Stomach (tissue), 9 donors: Measurements from ENCODE around the gene WFDC1. TPM values are rescaled to one million over a fixed set of nuclear protein-coding genes. Genes with fewer than 3 reads are reported as not detected.

ENCODE experiments used
- DNase-seq, 2 donors: peaks; one replicate each; pipeline versions ENCODE4 v3.0.0 to v3.0.0-alpha.2; 2013 to 2019
- H3K27ac ChIP-seq, 5 donors: fragments of 200-600 bp in 4 of 5; sonication (generic) in 4 of 5; one replicate each; pipeline ENCODE4 v1.5.1; 2013 to 2019; ENCODE audit warnings: mild to moderate bottlenecking in 1 of 5, moderate library complexity in 1 of 5
- H3K27me3 ChIP-seq, 3 donors: fragments of 200-600 bp; sonication (generic); one replicate each; pipeline ENCODE4 v1.5.1; 2017 to 2019; ENCODE audit warnings: mixed run types in 1 of 3
- H3K36me3 ChIP-seq, 4 donors: fragments of 200-600 bp; sonication (generic); 1 replicate in 3 of 4; 2 replicates in 1 of 4; pipeline ENCODE4 v1.5.1; 2016 to 2019
- H3K4me1 ChIP-seq, 4 donors: fragments of 200-600 bp; sonication (generic); one replicate each; pipeline ENCODE4 v1.5.1; 2016 to 2019
- H3K4me3 ChIP-seq, 4 donors: fragments of 200-600 bp; sonication (generic) in 3 of 4; one replicate each; pipeline ENCODE4 v1.5.1; 2016 to 2019; ENCODE audit warnings: mild to moderate bottlenecking in 1 of 4
- H3K9me3 ChIP-seq, 4 donors: fragments of 200-600 bp; sonication (generic); one replicate each; pipeline ENCODE4 v1.5.1; 2016 to 2019
- CTCF ChIP-seq, 7 experiments: fragments of 450-650 bp in 4 of 7; fragments of 200-600 bp in 3 of 7; sonication (generic) in 3 of 7; IDR thresholded peaks; one replicate each; pipeline ENCODE4 v1.5.1; 2016 to 2019; ENCODE audit warnings: antibody characterized with exemption in 7 of 7, control low read depth in 2 of 7, mild to moderate bottlenecking in 1 of 7
- EP300 ChIP-seq: sonication (generic); formaldehyde crosslinking; IDR thresholded peaks from one replicate; pipeline ENCODE4 v1.6.1; 2017; ENCODE audit warnings: antibody characterized with exemption
- POLR2A ChIP-seq, 4 donors: fragments of 450-650 bp; IDR thresholded peaks; one replicate each; pipeline ENCODE4 v1.6.1; 2016; ENCODE audit warnings: antibody characterized with exemption in 4 of 4, control low read depth in 2 of 4, mild to moderate bottlenecking in 1 of 4, moderate library complexity in 1 of 4
- POLR2AphosphoS5 ChIP-seq, 3 donors: sonication (generic); formaldehyde crosslinking; IDR thresholded peaks; one replicate each; pipeline ENCODE4 v1.6.1; 2016; ENCODE audit warnings: antibody characterized with exemption in 3 of 3
- WGBS, 5 donors: extraction: QIAGEN DNeasy Blood & Tissue Kit in 3 of 5; methylation state at CpG; one replicate each; pipeline versions ENCODE4 v1.1.5 to v1.1.7; 2013 to 2018; 5-methylcytosine and 5-hydroxymethylcytosine counted together
- intact Hi-C: fragments of 100-400 bp; cut with DNase I; formaldehyde crosslinking; loops from one replicate; pipeline ENCODE4 v1.15.1; 2023; ENCODE audit warnings: low total_unique reads
- polyA plus RNA-seq, 3 donors: library from polyadenylated mRNA; stranded (reverse); fragments of 200-250 nt; gene quantifications; one replicate each; pipeline ENCODE4 v1.2.3, GENCODE V29; 2013
- total RNA-seq, 5 donors: library from RNA; depleted of rRNA; stranded (reverse); fragments of >200 nt; gene quantifications; one replicate each; pipeline versions ENCODE4 v1.1.0 to v1.2.3, GENCODE V29; 2014 to 2016
- donor health status: healthy with polysubstance abuse.
- donor health status: Bipolar disorder and iron deficiency.
- donor health status: healthy.

The WFDC1 gene
- total and polyA plus RNA-seq, 8 donors, result 10.7 to 64.3 (median 14.2) TPM; not detected in 1

- WGBS, 5 donors, result 52 to 68% (median 68%) methylated on average over 6 of the region's 6 CpGs
- intact Hi-C loops, result no loop called here
- TF ChIP-seq POLR2A (IDR thresholded peaks at IDR 0.05), result no peak
- Histone ChIP-seq H3K36me3 (peaks cover 0 to 12% (median 0%) of the 10 kb centered on the region in 4 donors), H3K27me3 (peaks cover 0 to 33% (median 0%) of the 10 kb centered on the region in 3 donors), H3K9me3 (peaks cover 0 to 12% (median 8%) of the 10 kb centered on the region in 4 donors), H3K4me3 (no peak overlapping the region), H3K27ac (peak overlapping the region in 2 of 5 donors; percentile 21 to 29), H3K4me1 (peaks cover 0 to 12% (median 7%) of the 10 kb centered on the region in 4 donors)
- no peak for DNase-seq
Measured at GRCh38 chr16:84314373-84314772, 19.7 kb downstream of the WFDC1 start.

- 72 to 81% (median 76%) methylated on average over 4 of the region's 4 CpGs for WGBS, 5 donors
- DNase-seq, result no peak
- TF ChIP-seq CTCF (IDR thresholded peaks at IDR 0.05) (no peak), EP300 (no peak), POLR2A (IDR thresholded peaks at IDR 0.05) (no peak), POLR2AphosphoS5 (IDR thresholded peaks at IDR 0.05) (no peak)
- Histone ChIP-seq H3K36me3 (peaks cover 0 to 15% (median 0%) of the 10 kb centered on the region in 4 donors), H3K4me3 (no peak overlapping the region), H3K4me1 (peaks cover 0 to 12% (median 7%) of the 10 kb centered on the region in 4 donors), H3K9me3 (peaks cover 0 to 12% (median 8%) of the 10 kb centered on the region in 4 donors), H3K27me3 (peaks cover 0 to 36% (median 0%) of the 10 kb centered on the region in 3 donors), H3K27ac (peak overlapping the region in 2 of 5 donors; percentile 21 to 29)
- intact Hi-C loops, result no loop called here
Measured at GRCh38 chr16:84314814-84315213, 20.1 kb downstream of the WFDC1 start.

- Histone ChIP-seq H3K27me3 (peaks cover 0 to 36% (median 0%) of the 10 kb centered on the region in 3 donors), H3K9me3 (peaks cover 0 to 12% (median 8%) of the 10 kb centered on the region in 4 donors), H3K27ac (peak overlapping the region in 1 of 5 donors; percentile 29), H3K4me3 (no peak overlapping the region), H3K36me3 (peaks cover 0 to 15% (median 0%) of the 10 kb centered on the region in 4 donors), H3K4me1 (peaks cover 0 to 12% (median 7%) of the 10 kb centered on the region in 4 donors)
- 56 to 76% (median 59%) methylated on average over 5 of the region's 5 CpGs for WGBS, 5 donors
- no peak for TF ChIP-seq POLR2A (IDR thresholded peaks at IDR 0.05)
- TF ChIP-seq POLR2AphosphoS5 (IDR thresholded peaks at IDR 0.05), result no peak
- no peak for TF ChIP-seq EP300
- TF ChIP-seq CTCF (IDR thresholded peaks at IDR 0.05), result no peak
- no peak for DNase-seq
- intact Hi-C loops, result no loop called here
Measured at GRCh38 chr16:84315422-84315821, 20.7 kb downstream of the WFDC1 start.

GRCh38 chr16:84318091-84318975 lies 23.7 kb downstream of the WFDC1 start:
- Histone ChIP-seq H3K36me3 (peaks cover 0 to 15% (median 0%) of the 10 kb centered on the region in 4 donors), H3K4me1 (no peaks in the 10 kb centered on the region), H3K4me3 (no peak overlapping the region), H3K27me3 (peaks cover 0 to 13% (median 0%) of the 10 kb centered on the region in 3 donors), H3K9me3 (peaks cover 0 to 12% (median 8%) of the 10 kb centered on the region in 4 donors), H3K27ac (no peak overlapping the region)
- TF ChIP-seq EP300 (no peak), CTCF (IDR thresholded peaks at IDR 0.05) (no peak), POLR2AphosphoS5 (IDR thresholded peaks at IDR 0.05) (no peak), POLR2A (IDR thresholded peaks at IDR 0.05) (no peak)
- intact Hi-C loops, result no loop called here
- no peak for DNase-seq
- 80 to 89% (median 84%) methylated on average over 16 to 19 of the region's 19 CpGs for WGBS, 5 donors
